K562 (cell line): Measurements from ENCODE around the gene RHOC. TPM values are rescaled to one million over a fixed set of nuclear protein-coding genes. Genes with fewer than 3 reads are reported as not detected.

Source experiments
- BACH1 ChIP-seq: fragments of 200-800 bp; sonication (Bioruptor generic); IDR thresholded peaks from 2 replicates; pipeline ENCODE4 v1.6.1; 2016; ENCODE audit warnings: missing genetic modification characterization, missing compliant biosample characterization
- FOXA3 ChIP-seq, 2 experiments: fragments of 450-650 bp in 1 of 2; sonication (generic) in 1 of 2; formaldehyde crosslinking; IDR thresholded peaks in 1 of 2; conservative IDR thresholded peaks in 1 of 2; 2 replicates each; pipeline versions ENCODE4 v1.4.0 to v1.8.0; 2020 to 2022; ENCODE audit warnings: mild to moderate bottlenecking in 2 of 2, missing genetic modification reagents in 1 of 2
- FOXJ3 ChIP-seq: sonication (generic); formaldehyde crosslinking; IDR thresholded peaks from 2 replicates; pipeline ENCODE4 v1.4.0; 2020; ENCODE audit warnings: mild to moderate bottlenecking, missing genetic modification reagents
- FUS ChIP-seq: fragments of 200-400 bp; formaldehyde crosslinking; optimal IDR thresholded peaks from 2 replicates; pipeline ENCODE3; 2017; ENCODE audit warnings: low read depth, low read length
- HINFP ChIP-seq: fragments of 450-650 bp; conservative IDR thresholded peaks from 2 replicates; pipeline ENCODE4 v1.6.1; 2016; ENCODE audit warnings: missing genetic modification characterization, low read depth, mild to moderate bottlenecking, control low read depth, missing compliant biosample characterization
- HNRNPL ChIP-seq: fragments of 200-400 bp; formaldehyde crosslinking; IDR thresholded peaks from 2 replicates; pipeline ENCODE4 v1.6.1; 2017; ENCODE audit warnings: low read depth, mild to moderate bottlenecking, low read length
- HNRNPLL ChIP-seq: fragments of 200-400 bp; formaldehyde crosslinking; IDR thresholded peaks from 2 replicates; pipeline ENCODE4 v1.6.1; 2017; ENCODE audit warnings: low read length, low read depth, mild to moderate bottlenecking; ENCODE audit not compliant: poor library complexity, severe bottlenecking
- JUNB ChIP-seq: fragments of 450-650 bp; formaldehyde crosslinking; conservative IDR thresholded peaks from 2 replicates; pipeline ENCODE4 v1.4.0; 2020; ENCODE audit warnings: mild to moderate bottlenecking
- LEF1 ChIP-seq: fragments of 450-650 bp; IDR thresholded peaks from 2 replicates; pipeline ENCODE4 v1.6.1; 2016; ENCODE audit warnings: mild to moderate bottlenecking
- PML ChIP-seq: IDR thresholded peaks from 2 replicates; pipeline ENCODE4 v1.6.1; 2012; ENCODE audit warnings: low read length, inconsistent platforms
- SIN3B ChIP-seq: fragments of 450-650 bp; IDR thresholded peaks from 2 replicates; pipeline ENCODE4 v1.6.1; 2017; ENCODE audit warnings: low read depth, mild to moderate bottlenecking, moderate library complexity
- SMAD2 ChIP-seq: fragments of 150-350 bp; IDR thresholded peaks from 2 replicates; pipeline ENCODE4 v1.6.1; 2014; ENCODE audit warnings: low read depth, mild to moderate bottlenecking, low read length
- SRSF7 ChIP-seq: fragments of 200-400 bp; formaldehyde crosslinking; optimal IDR thresholded peaks from 2 replicates; pipeline ENCODE3; 2017; ENCODE audit warnings: mild to moderate bottlenecking, low read depth, low read length
- SUPT5H ChIP-seq: fragments of 450-650 bp; IDR thresholded peaks from 2 replicates; pipeline ENCODE4 v1.6.1; 2016
- ZKSCAN8 ChIP-seq: fragments of 200-800 bp; sonication (Bioruptor generic); IDR thresholded peaks from 2 replicates; pipeline ENCODE4 v1.6.1; 2016; ENCODE audit warnings: missing genetic modification characterization, missing compliant biosample characterization
- ZMIZ1 ChIP-seq, 2 experiments: fragments of 150-350 bp in 1 of 2; IDR thresholded peaks; 2 replicates each; pipeline ENCODE4 v1.6.1; 2012 to 2016; ENCODE audit warnings: low read depth in 2 of 2, low read length in 2 of 2, mild to moderate bottlenecking in 1 of 2, moderate library complexity in 1 of 2
- ZNF184 ChIP-seq: sonication (generic); formaldehyde crosslinking; IDR thresholded peaks from 2 replicates; pipeline ENCODE4 v1.5.0; 2020; ENCODE audit warnings: missing genetic modification reagents
- ZNF354B ChIP-seq: fragments of 250-450 bp; sonication (Bioruptor Pico); IDR thresholded peaks from 2 replicates; pipeline ENCODE4 v1.4.0; 2020
- ZNF444 ChIP-seq: fragments of 250-450 bp; sonication (Bioruptor Pico); IDR thresholded peaks from 2 replicates; pipeline ENCODE4 v1.4.0; 2020; ENCODE audit warnings: mild to moderate bottlenecking, moderate library complexity
- polyA plus RNA-seq, 8 experiments: library from polyadenylated mRNA; depleted of rRNA in 4 of 8; stranded (reverse) in 5 of 8; unstranded in 3 of 8; fragments of >200 nt; fragmentation: Nextera tagmentation in 2 of 8; fragmentation: Illumina TruSeq in 1 of 8; extraction: Ambion mirVana in 2 of 8; extraction: Trizol in 1 of 8; gene quantifications; 2 replicates each; pipeline versions ENCODE4 v1.2.1 to v1.2.3, GENCODE V29; 2011 to 2014; ENCODE audit warnings: inconsistent platforms in 1 of 8, missing spikeins in 1 of 8
- total RNA-seq, 7 experiments: library from RNA; depleted of rRNA in 6 of 7; stranded (reverse); fragments of >200 nt in 6 of 7; fragmentation: Illumina TruSeq in 2 of 7; extraction: Trizol in 2 of 7; gene quantifications; 2 replicates each; pipeline versions ENCODE4 v1.2.1 to v1.2.3, GENCODE V29; 2011 to 2021; ENCODE audit warnings: low replicate concordance in 1 of 7
- TF ChIP-seq, protein P1 (sequence below): fragments of 250-450 bp; sonication (Bioruptor Pico); IDR thresholded peaks from 2 replicates; pipeline ENCODE4 v1.4.0; 2020; ENCODE audit warnings: mild to moderate bottlenecking, moderate library complexity, borderline replicate concordance

The RHOC gene
- total and polyA plus RNA-seq, 9 of the 15 experiments (the other 6 are each of a cell fraction or from before 2014, with no cell fraction given), result 35.2 to 364 (median 204) TPM

DNA sequence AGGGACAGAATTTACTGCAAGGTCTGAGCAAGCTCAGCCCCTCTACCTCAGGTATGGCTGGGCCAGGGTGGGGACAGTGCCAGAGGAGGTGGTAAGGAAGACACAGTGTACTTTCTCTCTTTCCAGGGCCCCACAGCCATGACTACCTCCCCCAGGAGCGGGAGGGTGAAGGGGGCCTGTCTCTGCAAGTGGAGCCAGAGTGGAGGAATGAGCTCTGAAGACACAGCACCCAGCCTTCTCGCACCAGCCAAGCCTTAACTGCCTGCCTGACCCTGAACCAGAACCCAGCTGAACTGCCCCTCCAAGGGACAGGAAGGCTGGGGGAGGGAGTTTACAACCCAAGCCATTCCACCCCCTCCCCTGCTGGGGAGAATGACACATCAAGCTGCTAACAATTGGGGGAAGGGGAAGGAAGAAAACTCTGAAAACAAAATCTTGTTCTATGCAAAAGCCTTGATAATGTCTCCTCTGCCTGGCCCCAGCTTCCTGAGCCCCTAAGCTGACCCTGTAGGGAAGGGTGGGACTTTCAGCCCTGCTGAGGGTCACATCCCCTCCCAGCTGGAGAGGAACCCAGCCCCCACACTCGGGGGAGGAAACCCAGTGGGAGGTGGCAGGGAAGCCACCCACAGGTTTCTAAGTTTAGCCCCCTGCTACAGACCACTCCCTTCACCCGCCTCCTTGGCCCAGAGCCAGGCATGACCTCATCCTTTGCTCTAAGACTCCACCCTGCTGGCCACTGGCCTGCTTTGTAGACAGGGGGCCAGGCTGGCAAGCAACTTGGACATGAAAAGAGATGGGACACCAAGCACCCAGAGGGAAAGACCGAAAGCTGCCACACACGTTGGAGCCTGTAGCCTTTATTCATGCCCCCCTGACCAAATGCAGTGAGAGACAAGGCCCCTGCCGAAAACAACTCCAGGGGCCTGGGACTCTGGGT lies 6.4 kb downstream of the RHOC start (continued):
- peak; percentile 100 for TF ChIP-seq LEF1
- TF ChIP-seq HINFP (tag), result no peak
- peak in 1 of 2 experiments; percentile 62; a peak in 1 of 4 replicates for TF ChIP-seq FOXA3 (CRISPR knock-in tag; conservative IDR thresholded peaks at IDR 0.05 in 1 of 2, IDR thresholded peaks at IDR 0.05 in 1 of 2)
- peak; percentile 63; the same call in 1 of the 2 replicates for TF ChIP-seq ZNF444 (CRISPR knock-in tag)
- TF ChIP-seq ZNF184 (CRISPR knock-in tag), result no peak
- TF ChIP-seq FUS, result no peak
- TF ChIP-seq BACH1, result no peak
- no peak for TF ChIP-seq SMAD2
- TF ChIP-seq JUNB, result peak; percentile 52
- no peak for TF ChIP-seq FOXJ3 (CRISPR knock-in tag)
- no peak; the same call in 1 of the 2 replicates for TF ChIP-seq ZKSCAN8 (CRISPR knock-in tag)
- TF ChIP-seq, protein P1, sequence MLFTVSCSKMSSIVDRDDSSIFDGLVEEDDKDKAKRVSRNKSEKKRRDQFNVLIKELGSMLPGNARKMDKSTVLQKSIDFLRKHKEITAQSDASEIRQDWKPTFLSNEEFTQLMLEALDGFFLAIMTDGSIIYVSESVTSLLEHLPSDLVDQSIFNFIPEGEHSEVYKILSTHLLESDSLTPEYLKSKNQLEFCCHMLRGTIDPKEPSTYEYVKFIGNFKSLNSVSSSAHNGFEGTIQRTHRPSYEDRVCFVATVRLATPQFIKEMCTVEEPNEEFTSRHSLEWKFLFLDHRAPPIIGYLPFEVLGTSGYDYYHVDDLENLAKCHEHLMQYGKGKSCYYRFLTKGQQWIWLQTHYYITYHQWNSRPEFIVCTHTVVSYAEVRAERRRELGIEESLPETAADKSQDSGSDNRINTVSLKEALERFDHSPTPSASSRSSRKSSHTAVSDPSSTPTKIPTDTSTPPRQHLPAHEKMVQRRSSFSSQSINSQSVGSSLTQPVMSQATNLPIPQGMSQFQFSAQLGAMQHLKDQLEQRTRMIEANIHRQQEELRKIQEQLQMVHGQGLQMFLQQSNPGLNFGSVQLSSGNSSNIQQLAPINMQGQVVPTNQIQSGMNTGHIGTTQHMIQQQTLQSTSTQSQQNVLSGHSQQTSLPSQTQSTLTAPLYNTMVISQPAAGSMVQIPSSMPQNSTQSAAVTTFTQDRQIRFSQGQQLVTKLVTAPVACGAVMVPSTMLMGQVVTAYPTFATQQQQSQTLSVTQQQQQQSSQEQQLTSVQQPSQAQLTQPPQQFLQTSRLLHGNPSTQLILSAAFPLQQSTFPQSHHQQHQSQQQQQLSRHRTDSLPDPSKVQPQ, result no peak
- no peak for TF ChIP-seq SIN3B
- TF ChIP-seq HNRNPL, result 0 out of 2 replicates have a peak, but pooled peaks have one; percentile 18
- TF ChIP-seq HNRNPLL, result no peak
- no peak for TF ChIP-seq SRSF7
- TF ChIP-seq ZMIZ1 (IDR thresholded peaks at IDR 0.05; ENCODE audit: low read depth in 2 of 2, low read length in 2 of 2), result peak in 1 of 2 experiments; percentile 75; a peak in 2 of 4 replicates
- peak; percentile 66 for TF ChIP-seq SUPT5H
- peak; percentile 30; the same call in 1 of the 2 replicates for TF ChIP-seq PML
- no peak for TF ChIP-seq ZNF354B
